GM18508 (cell line): ENCODE results near the gene AWAT2.

Source experiments
- ATAC-seq: cut with Tn5 transposase; IDR thresholded peaks from one replicate; pipeline ENCODE4 v1.9.1; 2021; ENCODE audit warnings: moderate number of reproducible peaks; ENCODE audit not compliant: insufficient read depth, unreplicated experiment

AWAT2 gene

DNA sequence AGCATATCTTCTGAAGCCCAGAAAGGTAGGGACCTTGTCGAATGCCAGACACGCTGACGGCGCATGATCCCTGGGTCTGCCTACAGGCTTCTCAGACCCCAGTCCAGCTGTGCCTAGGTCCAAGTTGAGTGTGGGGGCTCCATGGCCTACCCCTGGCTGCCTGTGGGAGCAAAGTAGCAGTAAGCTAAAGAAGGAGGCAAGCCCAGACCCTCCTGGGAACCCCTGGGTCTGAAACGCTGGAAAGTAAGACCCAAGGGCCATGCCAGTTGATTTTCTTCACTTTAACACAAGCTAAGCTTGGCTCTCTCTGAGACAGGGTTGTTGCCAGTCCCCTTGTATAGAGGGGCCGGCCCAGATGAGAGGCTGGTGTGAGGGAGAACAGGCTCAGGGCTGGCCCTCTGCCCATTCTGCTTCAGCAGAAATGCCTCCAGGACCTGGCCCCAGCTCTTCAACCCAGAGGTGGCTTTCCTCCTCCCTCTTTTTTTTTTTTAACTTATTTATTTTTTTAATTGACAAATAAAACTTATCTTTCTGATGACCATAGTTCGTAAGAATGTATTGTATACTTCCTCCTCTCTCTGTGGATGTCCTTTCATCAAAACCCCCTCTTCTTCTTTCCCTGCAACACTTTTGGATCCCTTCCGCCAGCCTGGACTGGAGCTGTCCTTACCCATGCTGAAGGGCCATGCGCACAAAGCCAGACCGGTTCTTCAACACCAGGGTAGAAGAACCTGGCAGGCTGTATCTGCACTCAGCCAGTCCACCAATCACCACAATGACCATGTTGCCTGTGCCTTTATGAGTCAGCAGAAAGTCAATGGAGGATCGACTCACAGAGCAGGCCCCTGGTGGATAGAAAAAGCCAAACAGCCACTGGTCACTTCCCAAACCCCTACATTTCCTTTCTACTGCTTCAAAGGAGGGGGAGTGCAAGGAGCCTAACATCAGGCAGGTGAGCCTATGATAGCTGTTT lies 7.1 kb downstream of the AWAT2 start:
- no peak for ATAC-seq

DNA sequence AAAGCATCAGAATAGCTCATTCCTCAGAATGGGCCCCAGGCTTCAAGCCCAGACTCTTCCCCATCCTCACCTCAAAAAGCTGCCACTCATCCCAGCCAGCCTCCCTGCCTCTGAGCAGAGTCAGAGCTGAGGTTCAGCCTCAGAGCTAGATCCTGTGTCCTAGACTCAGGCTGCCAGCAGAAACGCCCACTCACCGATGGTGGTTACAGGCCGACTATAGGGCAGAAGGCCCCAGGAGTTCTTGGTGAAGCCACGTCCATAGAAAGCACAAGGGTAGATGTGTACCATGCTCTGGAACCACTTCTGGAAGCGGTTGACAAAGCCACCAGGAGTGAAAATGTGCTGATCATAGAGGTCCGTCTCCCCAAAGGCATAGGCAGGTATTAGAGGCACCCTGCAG lies 7.7 kb downstream of the AWAT2 start:
- no peak for ATAC-seq

GRCh38 chrX:70039758-70040157 lies 10.0 kb downstream of the AWAT2 start:
- no peak for ATAC-seq

GRCh38 chrX:70038951-70039350 lies 10.8 kb downstream of the AWAT2 start:
- no peak for ATAC-seq

DNA sequence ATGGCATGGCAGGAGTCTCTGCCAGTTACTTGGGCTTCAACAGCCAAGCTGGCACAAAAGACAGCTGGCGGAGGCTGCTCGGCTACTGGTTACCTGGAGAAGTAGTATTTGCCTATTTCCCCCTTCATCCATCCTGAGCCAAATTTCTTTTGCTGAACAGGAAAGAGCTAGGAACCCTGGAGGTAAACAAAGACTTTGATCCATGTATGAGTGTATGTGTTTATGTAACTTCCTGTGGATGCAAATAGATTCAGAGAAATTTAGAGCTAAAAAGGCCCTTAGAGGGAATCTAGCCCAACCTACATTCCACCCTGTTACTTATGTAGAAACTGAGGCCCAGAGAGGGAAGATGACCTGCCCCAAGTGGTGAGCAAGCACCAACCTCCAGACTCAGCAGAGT lies 11.2 kb downstream of the AWAT2 start:
- ATAC-seq = no peak

- no peak for ATAC-seq
Observed at GRCh38 chrX:70034646-70035045, 15.1 kb downstream of the AWAT2 start.

- peak; percentile 51 for ATAC-seq
Observed at GRCh38 chrX:70033348-70034051, 16.2 kb downstream of the AWAT2 start.

DNA sequence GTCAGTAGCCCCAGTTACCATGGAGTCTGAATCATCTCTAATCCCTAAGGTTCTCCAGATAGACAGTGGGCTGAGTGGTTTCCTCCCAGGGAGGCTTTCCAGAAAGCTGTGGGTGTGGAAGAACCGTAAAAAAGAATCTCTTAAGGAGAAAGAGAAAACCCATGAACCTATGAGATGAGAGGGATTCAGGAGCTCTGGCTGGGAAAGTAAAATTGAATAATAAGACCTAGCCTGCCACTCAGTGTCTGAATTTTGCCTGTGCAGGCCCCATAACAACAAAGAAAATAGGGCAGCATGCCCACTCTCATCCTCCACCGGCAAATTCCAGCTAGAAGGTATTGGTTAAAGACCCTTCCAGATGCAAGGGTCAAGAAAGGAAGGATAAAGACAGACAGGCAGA lies 16.9 kb downstream of the AWAT2 start:
- ATAC-seq = no peak

- ATAC-seq = no peak
Observed at GRCh38 chrX:70030301-70030767, 19.4 kb downstream of the AWAT2 start.

- ATAC-seq = no peak
Observed at GRCh38 chrX:70029863-70030262, 19.9 kb downstream of the AWAT2 start.

DNA sequence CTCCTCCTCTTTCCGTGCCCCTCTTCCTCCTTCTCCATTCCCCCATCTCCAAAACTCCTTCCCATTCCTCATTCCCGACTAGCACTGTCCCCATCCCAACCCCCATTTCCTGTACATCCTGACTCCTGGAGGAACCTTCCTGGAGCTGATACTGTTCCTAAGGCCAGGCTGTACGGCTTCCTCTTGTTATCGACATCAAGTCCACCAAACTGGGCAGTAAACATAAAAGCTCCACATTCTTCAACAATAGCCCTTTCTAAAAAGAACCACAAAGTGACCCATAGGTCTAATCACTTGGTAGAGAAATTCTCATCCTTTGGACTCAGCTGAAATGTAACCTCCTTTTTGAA lies 22.9 kb downstream of the AWAT2 start:
- no peak for ATAC-seq

- no peak for ATAC-seq
Observed at GRCh38 chrX:70026112-70026850, 23.5 kb downstream of the AWAT2 start.

DNA sequence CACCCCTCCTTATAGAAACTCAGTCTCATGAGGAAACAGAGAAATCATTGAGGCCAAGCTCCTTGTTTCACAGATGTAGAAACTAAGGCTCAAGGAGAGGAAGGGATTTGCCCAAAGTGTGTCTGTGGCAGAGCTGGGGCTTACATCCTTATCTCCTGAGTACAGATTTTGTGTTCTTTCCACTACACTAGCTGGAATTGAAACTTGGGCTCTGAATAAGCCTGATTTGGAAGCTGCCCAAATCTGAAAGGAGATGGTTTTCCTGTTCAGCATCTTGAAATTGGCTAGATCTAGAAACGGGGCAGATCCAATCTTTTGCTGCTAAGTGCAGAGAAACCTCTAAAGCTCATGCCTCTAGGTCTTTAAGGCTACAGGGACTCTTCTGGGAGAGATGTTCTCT lies 24.3 kb downstream of the AWAT2 start:
- no peak for ATAC-seq

DNA sequence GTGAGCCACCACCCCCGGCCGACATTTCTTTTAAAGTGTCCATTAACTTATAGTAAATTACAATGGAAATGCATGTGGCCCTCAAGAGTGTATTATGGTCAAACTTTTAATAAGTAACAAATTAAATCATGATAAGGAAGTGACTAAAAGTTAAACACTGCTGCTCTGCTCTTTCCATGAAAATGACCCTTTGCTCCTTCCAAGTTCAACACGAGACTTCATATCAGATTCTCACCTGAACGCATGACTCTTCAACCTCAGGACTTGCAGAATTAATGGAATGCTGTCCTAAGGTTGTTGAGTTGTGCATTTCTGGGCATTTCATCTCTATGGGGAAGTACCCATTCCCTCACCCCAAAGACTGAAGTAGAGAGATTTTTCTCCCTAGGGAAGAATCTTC lies 27.1 kb downstream of the AWAT2 start:
- no peak for ATAC-seq

GRCh38 chrX:70016513-70016912 lies 33.2 kb downstream of the AWAT2 start:
- no peak for ATAC-seq

GRCh38 chrX:70013466-70014381 lies 36.0 kb downstream of the AWAT2 start:
- ATAC-seq = no peak

GRCh38 chrX:70012756-70013155 lies 37.0 kb downstream of the AWAT2 start:
- no peak for ATAC-seq

- no peak for ATAC-seq
Observed at GRCh38 chrX:70009970-70010369, 39.8 kb downstream of the AWAT2 start.

GRCh38 chrX:70009049-70009448 lies 40.7 kb downstream of the AWAT2 start:
- no peak for ATAC-seq

DNA sequence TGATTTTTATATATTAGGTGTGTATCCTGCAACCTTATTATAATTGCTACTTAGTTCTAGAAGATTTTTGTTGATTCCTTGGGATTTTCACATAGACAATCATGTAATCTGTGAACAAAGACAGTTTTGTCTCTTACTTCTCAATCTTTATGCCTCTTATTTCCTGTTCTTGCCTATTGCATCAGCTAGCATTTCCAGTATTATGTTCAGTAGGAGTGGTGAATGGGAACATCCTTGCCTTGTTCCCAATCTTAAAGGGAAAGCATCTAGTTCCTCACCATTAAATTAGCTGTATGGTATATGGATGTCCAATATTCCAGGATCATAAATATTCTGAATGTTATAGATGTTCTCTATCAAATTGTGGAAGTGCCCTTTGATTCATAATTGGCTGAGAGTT lies 41.8 kb downstream of the AWAT2 start:
- ATAC-seq = no peak
